Erythroblast (primary cell): ENCODE measurements around the gene OR2A1.
"Not testable (repeated sequence)": the region's sequence is repeated elsewhere in the genome, so short reads cannot be mapped to it uniquely, and the experiment has no call there.

Experiments
- GATA1 ChIP-seq: IDR thresholded peaks from 2 replicates; pipeline ENCODE4 v1.6.1; 2011; ENCODE audit warnings: low read depth, mild to moderate bottlenecking, control low read depth, low read length, moderate library complexity
- POLR2A ChIP-seq: IDR thresholded peaks from 2 replicates; pipeline ENCODE4 v1.6.1; 2011; ENCODE audit warnings: mild to moderate bottlenecking, low read length

DNA sequence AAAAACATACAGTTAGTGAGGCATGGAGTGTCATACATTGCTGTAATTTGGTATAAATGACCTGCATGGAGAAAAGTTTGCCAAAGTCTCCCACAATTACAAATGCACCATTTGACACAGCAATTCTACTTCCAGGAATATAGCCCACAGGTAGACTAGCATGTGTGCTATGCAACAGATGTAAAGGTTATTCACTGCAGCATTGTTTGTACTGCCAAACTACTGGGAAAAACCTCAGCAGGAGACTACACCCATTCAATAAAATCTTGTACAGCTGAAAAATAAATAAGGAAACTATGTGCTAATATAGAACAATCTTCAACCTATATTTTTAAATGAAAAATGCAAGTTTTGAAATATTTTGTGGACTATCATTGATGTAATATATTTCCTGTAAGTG, 17.8 kb downstream of the OR2A1 start:
- TF ChIP-seq POLR2A, GATA1: not testable (repeated sequence)
